Measurements from ENCODE around the gene EML1.

Gene EML1

DNA sequence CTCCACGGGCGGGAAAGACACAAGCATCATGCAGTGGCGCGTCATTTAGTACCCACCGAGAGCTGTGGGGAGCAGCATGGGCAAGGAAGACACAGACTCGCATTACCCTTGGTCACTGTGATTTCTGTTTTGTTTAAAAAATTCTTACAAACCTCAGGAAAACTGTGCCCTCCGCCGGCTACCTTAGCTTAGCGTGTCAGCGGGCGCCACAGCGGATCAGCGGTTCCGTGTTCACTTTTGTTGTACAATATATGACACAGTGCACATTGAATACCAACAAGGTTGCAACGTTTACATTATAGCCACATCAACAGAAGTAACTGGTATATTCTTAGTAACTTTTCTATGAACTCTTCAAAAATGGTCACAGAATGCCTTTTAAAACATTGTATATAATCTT is 146.9 kb downstream of the EML1 start:
- TF ChIP-seq, protein P1, sequence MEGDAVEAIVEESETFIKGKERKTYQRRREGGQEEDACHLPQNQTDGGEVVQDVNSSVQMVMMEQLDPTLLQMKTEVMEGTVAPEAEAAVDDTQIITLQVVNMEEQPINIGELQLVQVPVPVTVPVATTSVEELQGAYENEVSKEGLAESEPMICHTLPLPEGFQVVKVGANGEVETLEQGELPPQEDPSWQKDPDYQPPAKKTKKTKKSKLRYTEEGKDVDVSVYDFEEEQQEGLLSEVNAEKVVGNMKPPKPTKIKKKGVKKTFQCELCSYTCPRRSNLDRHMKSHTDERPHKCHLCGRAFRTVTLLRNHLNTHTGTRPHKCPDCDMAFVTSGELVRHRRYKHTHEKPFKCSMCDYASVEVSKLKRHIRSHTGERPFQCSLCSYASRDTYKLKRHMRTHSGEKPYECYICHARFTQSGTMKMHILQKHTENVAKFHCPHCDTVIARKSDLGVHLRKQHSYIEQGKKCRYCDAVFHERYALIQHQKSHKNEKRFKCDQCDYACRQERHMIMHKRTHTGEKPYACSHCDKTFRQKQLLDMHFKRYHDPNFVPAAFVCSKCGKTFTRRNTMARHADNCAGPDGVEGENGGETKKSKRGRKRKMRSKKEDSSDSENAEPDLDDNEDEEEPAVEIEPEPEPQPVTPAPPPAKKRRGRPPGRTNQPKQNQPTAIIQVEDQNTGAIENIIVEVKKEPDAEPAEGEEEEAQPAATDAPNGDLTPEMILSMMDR (conservative IDR thresholded peaks at IDR 0.05; ENCODE audit: low read depth, low read length) = no peak
- no peak overlapping the region for H3K4me3 ChIP-seq (ENCODE audit: low read depth, low read length)
- DNase-seq (ENCODE audit: low read depth) = no peak

- no peak overlapping the region for H3K4me3 ChIP-seq (ENCODE audit: low read depth, low read length)
- TF ChIP-seq, protein P1 (conservative IDR thresholded peaks at IDR 0.05; ENCODE audit: low read depth, low read length) = no peak
- DNase-seq (ENCODE audit: low read depth) = no peak
Observed at GRCh38 chr14:99941211-99941610, 148.0 kb downstream of the EML1 start.

DNA sequence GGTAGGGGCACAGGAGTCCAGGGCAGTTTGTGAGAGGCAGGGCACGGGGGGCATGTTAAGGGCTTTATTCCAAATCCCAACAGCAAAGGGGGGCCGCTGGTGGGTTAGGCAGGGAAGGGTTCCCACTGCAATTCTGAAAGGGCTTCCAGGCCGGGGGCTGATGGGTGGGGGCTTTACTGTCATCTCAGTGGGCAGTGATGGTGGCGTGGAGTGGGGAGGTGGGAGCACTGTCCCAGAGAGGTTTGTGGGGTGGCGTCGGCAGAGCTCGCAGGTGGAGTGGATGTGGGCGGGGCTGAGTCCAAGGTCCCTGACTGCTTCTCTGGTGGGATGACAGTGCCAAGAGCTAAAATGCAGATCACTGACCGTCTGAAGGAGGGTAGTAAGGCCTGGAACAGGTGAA is 150.4 kb downstream of the EML1 start:
- no peak for DNase-seq (ENCODE audit: low read depth)
- TF ChIP-seq, protein P1 (conservative IDR thresholded peaks at IDR 0.05; ENCODE audit: low read depth, low read length) = no peak
- H3K4me3 ChIP-seq (ENCODE audit: low read depth, low read length) = no peak overlapping the region

DNA sequence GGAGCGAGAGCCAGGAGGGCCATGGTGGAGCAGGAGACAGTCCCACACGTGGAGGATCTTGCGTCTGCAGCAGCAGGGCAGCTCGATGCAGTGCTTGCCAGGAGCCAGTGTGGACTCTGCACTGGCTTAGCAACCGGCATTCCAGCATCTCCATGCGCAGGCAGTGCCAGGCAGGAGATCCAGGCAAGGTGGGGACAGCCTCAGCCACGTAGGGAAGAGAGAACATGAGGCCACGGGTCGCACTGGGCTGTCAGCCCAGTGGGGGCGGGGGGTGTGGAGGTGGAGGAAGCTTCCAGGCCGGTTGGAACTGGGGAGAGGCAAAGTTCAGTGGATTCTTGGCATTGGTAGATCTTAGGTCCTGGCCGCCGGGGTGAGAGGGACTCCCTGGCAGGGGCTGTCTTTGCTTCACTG is 151.0 kb downstream of the EML1 start:
- TF ChIP-seq, protein P1 (conservative IDR thresholded peaks at IDR 0.05; ENCODE audit: low read depth, low read length) = no peak
- H3K4me3 ChIP-seq (ENCODE audit: low read depth, low read length) = no peak overlapping the region
- no peak for DNase-seq (ENCODE audit: low read depth)

- no peak for DNase-seq (ENCODE audit: low read depth)
- H3K4me3 ChIP-seq (ENCODE audit: low read depth, low read length) = no peak overlapping the region
- TF ChIP-seq, protein P1 (conservative IDR thresholded peaks at IDR 0.05; ENCODE audit: low read depth, low read length) = no peak
Observed at GRCh38 chr14:99945732-99946651, 152.8 kb downstream of the EML1 start.

DNA sequence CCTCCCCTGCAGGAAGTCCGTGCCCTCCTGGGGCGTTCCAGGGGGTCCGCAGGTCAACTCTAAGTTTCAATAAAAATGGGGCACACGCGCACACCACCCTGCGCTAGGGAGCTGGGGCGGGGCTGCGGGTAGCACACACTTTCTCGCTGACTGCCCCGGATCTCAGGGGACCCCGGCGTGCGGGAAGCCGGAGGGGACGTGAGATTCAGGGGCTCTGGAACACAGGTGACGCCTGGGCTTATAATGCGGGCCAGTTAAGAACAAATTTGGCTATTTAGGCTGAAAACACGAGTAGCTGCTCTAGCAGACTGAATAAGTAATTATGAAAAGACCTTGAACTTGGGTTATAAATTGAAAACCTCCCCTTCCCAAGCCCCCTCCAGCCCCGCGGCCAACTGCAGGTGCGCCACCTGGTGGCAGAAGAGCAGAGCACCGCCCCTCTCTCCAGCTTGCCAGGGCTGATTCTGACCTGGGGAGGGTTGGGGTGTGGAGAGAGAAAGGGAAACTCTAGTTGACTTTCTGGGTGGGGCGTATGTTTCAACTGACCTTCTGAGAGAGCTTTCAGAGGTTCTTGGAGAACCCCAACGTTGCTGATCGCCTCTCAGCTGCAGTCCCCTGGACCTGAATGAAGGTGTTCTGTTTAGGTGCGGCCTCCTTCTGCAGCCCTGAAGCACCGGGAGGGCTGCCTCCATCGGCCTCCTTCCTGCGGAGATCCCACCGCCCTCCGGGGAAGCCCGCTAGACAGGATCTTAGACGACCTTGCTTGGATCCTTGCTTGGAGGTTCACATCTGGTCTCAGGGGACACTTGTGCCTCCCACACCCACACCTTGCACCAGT is 153.7 kb downstream of the EML1 start:
- TF ChIP-seq, protein P1 (conservative IDR thresholded peaks at IDR 0.05; ENCODE audit: low read depth, low read length) = peak; percentile 92
- no peak overlapping the region for H3K4me3 ChIP-seq (ENCODE audit: low read depth, low read length)
- no peak for DNase-seq (ENCODE audit: low read depth)

All from choroid plexus epithelial cell (primary cell).